D341Med (cell line): ENCODE results near the gene ANKK1.

ENCODE experiments used
- DNase-seq: peaks from one replicate; pipeline ENCODE4 v3.0.0; 2012; ENCODE audit warnings: low spot score

Gene ANKK1

DNA sequence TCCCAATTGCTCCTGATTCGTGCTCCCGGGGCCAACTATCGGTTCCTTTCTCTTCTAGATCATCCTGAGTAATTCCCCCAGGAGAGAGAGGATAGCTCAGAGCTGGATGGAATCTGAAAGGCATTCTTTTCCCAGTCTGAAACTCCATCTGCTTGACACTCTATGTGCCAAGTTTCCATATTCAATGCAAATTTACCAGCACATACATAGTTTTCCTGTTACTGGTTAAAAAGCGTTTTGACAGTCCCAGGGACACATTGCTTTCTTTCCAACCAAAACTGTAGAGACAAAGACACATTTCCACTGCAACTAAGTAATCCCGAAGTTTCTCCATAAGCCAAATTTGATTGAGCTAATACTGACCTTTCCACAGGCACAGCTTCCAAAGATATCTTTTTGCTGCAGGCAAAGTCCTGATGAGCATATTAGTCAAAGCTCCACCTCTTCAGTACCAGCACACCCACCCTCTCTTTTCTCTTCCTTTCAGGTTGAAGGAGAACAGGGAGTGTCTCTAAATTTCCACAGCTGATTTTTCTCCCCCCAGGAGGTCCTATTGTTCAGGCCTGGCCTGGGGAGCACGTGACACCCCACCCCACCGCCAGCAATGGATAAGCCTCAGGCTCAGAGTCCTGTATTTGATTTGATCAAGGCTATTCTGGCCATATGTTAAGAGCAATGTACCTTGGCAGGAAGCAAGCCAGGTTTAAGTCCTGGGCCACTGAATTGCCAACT lies 9.7 kb upstream of the ANKK1 start:
- no peak for DNase-seq

DNA sequence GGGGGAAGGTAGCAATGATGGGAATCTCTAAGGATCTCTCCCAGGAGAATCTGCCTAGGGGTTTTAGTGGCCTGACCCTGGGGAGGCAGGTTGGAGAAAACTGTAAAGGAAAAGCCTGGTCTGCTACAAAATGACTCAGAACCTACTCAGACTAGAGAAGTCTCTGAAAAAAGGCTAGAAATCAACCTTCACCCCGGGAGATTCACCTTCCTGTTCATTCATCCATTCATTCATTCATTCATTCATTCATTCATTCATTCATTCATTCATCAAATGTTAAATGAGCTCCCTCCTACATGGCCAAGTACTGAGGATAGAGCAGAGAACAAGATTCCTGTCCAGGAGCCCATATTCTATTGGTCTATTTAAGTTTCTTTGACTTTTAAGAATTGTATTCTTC lies 8.9 kb upstream of the ANKK1 start:
- no peak for DNase-seq

DNA sequence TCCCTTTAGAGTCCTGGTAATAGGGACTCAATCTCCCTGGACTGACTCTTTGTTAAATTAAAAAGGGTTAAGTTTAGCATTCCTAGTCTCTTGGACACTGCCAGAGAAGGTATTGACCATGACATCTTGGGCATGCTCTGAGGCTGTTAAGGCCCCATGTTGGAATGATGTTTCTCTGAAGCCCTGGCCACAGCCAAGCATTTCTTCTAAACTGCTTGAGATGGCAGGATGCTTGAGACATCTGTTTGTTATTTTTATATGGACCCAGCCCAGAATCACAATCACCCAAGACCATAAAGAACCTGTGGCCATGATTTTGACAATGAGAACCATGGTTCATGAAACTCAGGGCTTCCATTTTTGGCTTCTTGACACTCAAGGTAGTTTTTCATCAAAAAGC lies 5.5 kb upstream of the ANKK1 start:
- no peak for DNase-seq

DNA sequence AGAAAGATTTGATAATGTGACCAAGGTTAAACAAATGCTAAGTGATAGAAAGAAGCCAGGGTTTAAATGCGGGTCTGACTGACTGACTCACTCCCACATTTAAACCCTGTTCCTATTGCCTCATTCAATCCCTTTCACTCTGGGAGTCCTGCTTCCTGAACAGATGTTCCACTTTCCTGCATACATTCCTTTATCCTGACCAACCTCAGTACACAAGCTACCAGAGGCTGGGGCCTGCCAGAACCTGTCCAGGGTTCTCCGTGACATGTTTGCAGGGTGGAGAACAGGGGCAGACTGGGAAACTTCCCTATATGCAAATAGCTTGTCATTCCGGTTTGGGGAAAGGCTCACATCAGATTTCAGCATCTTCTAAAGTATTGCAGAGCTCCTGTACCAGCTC lies 3.0 kb upstream of the ANKK1 start:
- DNase-seq, result no peak

DNA sequence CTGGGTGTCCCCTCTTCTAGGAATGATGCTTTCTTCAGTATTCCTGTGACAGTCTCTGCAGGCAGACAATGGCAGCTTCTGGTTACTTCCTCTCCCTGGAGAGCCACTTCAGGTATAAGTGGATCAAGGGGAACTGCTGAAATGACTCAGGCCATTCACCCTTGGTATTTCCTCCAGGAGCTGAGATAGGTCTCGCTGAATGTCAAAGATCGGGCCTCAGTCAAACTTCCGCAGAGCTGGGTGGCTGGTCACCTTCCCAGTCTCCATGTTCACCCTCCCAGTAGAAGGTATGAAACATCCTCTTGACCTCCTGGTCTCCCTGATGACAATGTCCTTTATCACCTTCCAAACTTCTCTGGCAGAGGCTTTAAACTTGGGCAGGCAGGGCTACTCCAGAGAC lies 1.8 kb upstream of the ANKK1 start:
- no peak for DNase-seq

DNA sequence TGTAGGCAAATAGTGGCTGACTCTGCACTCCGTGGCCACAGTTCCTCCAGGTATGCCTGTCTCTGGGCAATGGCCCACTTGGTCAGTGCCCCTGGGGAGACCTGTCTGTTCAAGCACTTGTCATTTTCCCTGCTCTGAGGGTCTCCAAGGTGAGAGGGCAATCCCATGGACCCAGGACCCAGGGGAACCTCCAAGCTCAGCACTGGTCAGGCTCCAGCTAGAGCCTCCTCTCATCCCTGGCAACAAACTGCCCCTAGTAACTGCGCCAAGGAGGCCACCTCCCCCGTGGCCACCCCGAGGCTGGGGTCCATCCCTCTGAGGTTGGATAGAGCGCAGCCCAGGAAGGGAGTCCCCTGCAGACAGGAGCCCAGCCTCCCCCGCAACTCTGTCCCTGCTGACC lies 713 bp upstream of the ANKK1 start:
- no peak for DNase-seq

DNA sequence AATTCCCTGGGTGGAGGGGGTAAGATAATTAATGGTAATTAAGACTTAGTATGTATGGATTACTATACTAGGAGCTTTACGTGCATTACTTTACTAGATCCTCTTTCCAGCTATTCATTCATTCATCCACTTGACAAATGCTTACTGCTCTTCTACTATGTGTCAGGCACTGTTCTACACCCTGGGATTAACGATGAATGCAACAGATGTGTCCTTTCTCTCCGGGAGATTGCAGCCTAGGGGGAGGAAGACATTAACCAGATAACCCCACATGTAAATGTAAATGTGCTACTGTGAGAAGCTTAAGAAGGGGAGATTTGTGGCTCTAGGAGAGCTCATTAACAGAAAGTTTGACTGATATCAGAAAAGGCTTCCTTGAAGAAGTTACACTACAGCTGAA lies 1.7 kb downstream of the ANKK1 start:
- DNase-seq, result peak; percentile 57

DNA sequence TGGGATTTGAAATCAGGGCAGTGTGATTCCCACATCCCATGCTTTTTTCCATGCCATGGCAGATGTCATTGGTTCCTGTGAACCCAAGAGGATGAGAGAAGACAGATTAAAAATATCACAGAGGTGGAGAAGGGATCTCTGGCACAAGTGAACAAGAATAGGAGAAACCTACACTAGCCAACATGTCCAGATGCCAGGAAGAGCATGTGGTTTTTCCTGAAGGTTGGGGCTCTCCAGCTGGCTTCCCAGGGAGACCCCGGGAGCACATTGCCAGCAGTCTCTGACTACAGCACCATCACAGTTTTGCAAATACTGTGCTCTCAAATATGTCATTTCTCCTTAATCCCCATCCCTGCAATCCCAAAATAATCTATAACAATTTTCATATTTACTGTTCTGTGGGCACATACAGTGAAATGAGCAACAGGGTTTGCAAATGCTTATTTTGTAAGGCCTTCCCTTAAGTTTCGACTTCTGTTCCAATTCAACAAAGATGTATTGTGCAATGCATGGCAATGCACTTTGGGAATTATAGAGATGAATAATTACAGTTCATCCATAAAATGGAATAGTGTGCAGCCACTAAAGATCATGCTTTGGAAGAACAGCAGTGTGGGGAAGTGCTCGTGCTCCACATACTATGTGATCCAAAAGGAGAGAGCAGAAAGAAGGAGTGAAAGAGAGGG lies 4.8 kb downstream of the ANKK1 start:
- DNase-seq, result no peak

DNA sequence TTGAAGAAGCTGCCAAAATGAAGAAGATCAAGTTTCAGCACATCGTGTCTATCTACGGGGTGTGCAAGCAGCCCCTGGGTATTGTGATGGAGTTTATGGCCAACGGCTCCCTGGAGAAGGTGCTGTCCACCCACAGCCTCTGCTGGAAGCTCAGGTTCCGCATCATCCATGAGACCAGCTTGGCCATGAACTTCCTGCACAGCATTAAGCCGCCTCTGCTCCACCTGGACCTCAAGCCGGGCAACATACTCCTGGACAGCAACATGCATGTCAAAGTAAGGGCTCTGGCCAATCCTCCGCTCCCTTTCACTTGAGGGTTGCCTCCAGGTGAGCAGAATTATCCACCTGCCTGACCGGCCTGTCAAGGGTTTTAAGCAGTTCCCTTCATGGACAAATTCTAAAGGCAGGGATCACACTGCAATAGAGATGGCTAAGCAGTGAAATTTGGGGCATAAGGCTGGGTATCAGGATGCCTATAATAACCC lies 6.0 kb downstream of the ANKK1 start:
- DNase-seq, result no peak

DNA sequence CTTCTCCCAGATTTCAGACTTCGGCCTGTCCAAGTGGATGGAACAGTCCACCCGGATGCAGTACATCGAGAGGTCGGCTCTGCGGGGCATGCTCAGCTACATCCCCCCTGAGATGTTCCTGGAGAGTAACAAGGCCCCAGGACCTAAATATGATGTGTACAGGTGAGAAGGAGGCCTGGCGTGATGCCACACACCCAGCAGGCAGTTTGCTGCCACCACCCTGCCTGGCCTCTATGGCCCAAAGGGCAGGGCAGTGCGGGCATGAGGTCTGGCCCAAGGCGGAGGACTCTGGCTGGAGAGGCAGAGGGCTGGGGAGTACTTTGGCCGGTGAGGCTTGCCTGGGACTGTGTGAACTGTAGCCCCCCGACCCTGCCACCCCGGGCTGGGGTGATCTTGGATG lies 7.3 kb downstream of the ANKK1 start:
- DNase-seq, result no peak

DNA sequence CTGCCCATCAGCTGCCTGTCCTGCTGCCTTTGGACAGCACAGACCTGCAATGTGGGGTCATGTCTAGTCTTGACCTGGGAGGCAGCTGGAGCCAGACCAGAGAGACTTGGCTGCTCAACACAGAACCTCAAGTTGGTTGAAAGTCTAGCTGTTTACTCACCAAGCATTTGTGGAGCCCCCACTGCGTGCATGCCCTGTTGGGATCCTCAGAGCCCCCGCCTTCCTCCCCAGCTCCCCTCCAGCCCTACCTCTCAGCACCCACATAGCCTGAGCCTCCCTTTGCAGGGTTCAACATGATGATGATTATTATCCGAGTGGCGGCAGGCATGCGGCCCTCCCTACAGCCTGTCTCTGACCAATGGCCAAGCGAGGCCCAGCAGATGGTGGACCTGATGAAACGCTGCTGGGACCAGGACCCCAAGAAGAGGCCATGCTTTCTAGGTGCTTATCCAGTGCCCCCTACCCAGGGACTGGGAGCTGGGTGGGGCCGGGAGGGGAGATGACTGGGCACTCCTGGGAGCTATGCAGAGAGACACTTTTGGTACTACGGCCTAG lies 8.3 kb downstream of the ANKK1 start:
- no peak for DNase-seq

DNA sequence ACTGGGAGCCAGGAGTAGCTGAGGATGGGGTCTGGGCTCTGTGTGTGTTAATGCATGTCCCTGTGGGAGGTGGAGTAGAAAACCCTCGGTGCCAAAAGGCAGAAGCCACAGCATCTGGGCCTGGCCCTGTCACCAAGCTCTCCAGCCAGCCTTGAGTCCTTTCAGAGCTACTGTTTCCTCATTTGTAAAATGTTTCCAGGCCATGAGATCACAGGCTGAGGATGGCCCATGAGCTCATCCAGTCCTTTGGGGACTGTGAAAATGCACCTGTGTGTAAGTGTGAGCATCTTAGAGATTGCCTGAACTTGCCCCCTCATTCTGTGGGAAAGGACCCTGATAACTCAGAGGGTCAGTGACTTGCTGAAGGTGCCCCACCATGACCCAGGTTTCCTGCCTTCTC lies 9.1 kb downstream of the ANKK1 start:
- DNase-seq, result no peak

DNA sequence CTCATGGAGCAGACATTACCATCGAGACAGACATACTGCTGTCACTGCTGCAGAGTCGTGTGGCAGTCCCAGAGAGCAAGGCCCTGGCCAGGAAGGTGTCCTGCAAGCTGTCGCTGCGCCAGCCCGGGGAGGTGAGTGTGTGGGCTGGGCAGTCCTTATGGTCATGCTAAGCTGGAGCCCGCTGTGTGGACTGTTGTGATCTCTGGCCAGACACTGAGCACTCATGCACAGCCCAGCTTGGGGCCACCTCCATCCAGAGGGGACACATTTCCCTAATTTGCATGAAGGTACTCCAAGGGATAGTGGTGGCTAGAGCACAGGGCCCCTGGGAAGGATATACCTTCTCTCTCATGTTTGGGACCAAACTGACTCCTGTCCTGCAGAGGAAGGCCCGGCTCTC lies 9.6 kb downstream of the ANKK1 start:
- no peak for DNase-seq

DNA sequence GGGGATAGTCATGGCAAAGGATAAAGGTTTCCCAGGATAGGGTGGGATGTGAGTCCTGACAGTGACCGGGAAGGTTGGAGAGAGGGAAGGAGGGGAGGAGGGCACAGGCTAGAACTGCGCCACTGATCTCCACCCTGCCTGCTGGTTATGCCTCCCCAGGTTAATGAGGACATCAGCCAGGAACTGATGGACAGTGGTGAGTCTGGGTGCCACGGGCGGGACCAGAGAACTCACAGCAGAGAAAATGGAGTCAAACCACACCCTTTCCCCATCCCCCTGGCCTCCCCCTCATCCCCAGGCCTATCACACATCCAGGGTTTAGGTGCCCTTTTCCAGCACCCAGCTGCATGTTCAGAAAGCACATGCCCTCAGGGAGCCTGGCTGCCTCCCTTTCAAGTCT lies 10.2 kb downstream of the ANKK1 start:
- DNase-seq, result no peak

DNA sequence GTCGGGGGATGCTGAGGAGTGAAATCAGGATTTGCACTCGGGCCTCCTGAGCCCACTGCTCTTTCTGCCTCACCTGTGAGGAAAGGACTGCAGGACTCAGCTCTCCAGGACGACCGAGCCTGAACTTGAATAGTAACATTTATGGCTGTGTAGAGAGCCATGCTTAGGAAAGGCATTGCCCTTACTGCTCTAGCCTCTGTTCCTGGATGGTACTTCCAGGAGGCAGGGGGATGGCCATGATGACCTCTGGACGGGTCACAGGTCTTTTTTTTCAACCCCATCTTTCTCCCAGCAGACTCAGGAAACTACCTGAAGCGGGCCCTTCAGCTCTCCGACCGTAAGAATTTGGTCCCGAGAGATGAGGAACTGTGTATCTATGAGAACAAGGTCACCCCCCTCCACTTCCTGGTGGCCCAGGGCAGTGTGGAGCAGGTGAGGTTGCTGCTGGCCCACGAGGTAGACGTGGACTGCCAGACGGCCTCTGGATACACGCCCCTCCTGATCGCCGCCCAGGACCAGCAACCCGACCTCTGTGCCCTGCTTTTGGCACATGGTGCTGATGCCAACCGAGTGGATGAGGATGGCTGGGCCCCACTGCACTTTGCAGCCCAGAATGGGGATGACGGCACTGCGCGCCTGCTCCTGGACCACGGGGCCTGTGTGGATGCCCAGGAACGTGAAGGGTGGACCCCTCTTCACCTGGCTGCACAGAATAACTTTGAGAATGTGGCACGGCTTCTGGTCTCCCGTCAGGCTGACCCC lies 11.3 kb downstream of the ANKK1 start:
- no peak for DNase-seq

DNA sequence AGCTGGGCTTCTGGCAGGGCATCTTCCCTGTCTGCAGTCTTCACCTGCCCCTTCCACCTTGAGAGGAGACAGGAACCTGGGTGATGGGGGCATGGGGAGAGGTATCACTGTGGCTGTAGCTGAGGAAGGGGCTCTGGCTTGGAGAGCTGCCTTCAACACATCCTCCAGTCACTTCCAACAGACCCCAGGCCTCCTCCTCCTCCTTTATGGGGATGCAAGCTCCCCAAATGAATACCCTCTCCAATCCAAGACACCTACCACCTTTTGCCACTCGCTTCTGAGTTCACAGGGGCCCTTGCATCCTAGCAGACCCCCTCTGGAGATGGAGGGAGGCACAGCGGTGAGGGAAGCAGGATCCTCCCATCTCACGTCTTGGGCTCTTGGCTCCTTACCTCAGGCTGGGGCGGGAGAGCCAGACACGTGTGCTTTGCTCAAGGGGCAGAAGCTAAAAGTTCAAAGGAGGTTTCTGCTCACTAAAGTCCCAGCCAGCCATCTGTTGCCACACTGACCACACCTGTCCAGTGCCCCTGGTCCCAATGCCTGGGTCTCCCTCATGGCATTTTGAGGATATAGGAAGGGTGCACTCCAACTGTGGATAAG lies 13.2 kb downstream of the ANKK1 start:
- no peak for DNase-seq

DNA sequence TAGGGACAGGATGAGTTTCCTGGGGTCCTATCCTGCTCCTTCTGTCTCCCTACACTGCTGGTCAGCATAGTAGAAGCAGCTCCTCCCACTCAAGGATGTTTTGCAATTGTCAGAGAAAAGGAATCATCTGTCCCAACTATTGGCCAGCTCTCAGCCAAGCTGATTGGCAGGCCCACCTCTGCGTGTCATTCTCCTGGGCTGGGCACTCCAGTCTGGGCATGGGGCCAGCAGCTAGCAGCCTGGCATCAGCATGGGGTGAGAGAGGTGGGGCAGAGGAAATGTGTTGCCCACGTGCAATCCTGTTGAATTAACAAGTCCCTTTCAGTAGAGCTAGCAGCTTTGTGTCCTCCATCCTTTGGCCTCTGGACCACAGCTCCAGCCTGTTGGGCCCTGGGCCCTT lies 14.1 kb downstream of the ANKK1 start:
- DNase-seq, result no peak

DNA sequence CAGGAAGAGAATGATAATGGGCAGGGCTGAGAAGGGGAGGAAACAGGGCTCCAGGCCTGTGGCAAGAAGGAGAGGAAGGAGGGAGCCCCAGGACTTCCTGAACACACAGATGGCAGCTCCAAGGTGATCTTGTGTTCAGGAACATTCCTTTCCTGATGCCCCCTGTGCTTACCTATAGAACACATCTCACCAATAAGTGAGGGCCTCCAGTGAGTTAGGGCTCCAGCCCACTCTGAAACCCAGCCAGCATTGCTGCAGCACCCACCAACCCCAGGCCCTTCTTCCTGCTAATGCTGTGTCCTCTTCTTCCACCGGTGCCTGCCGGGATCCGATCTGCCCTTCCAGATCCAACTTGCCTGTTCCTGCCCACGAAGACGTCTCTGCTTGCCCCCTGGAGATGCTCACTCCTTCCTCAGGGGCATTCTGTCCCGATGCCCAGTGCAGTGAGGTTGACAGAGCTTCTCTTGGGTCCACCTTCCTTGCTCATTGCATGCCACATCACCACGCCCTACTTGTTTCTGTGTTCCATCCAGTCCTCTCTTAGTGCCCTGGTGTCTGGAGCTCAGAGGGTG lies 17.4 kb downstream of the ANKK1 start:
- no peak for DNase-seq

DNA sequence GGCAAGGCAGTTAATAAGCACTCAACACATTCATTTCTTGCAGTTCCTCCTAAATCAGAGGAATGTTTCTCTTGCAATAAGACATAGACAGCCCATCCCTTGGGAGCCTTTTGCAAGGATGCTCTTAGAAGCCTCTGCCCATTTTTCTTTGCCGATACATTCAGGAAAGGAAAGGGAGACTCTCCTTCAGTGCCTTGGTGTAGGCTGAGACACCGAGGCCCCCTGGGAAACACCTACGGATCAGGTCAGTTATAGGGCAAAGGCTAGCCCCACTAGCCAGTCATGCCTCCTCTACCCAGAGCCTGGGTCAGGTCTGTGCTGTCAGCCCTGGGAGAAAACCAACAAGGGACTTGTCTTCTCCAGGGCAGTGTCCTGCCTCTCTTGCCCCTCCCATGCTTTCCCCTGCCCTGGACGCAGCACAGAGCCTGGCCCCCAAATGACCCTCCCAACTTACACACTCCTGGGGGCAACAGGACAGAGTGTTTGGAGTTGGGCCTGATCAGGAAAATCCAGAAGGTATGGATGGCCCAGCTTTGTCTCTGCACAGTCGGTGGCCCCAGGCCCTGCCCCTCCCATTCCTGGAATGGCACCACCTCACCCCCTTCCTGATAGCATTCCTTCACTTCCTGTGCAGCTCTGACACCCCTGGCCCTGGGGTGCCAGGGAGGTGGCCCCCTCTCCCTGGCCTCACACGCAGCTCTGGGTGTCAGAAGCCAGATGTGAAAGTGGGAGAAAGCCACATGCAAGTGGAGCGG lies 18.3 kb downstream of the ANKK1 start:
- DNase-seq, result no peak

DNA sequence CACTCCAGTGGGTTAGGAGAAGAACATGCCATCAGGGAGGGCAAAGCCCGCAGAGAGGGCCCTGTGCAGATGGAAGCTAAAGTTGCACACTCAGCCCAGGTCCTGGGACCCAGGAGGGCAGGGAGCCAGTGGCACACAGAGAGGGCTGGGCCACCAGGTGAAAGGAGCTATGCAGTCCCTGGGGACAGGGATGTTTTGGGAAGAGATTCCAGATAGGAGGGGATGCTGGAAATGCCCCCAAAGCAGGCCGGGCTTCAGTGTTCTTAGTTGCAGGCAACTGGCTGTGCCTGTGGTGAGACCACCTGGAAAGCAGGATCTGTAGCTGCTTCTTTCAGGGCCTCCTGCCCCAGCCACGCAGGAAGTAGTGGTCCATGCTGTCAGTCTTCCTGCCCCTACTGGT lies 19.6 kb downstream of the ANKK1 start:
- DNase-seq, result no peak

DNA sequence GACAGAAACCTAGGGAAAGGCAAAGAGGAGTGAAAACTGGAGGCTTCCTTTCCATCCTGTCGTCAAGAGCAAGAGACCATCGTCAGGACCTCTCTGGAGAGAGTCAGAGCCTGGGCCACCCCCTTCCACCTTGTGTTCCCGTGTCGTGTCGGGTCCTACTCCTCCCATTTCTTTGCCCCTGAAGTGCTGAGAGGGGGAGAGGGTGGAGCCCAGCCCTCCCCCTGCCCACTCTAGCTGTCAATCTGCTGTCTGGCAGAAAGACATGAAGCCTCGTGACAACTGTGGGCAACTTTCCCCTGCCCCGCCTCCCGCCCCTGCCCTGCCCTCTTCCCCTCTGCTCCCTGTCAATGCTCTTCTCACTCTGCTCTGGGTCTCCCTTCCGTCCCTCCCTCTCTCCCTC lies 20.6 kb downstream of the ANKK1 start:
- DNase-seq, result no peak
